Measurements from ENCODE around the gene TMEM200C.

The TMEM200C gene

GRCh38 chr18:5841518-5841917 lies 53.8 kb downstream of the TMEM200C start:
- Histone ChIP-seq H3K27ac (ENCODE audit: low read depth, low read length) (no peak overlapping the region), H3K27me3 (ENCODE audit: low read length) (no peaks in the 10 kb centered on the region), H3K4me3 (ENCODE audit: insufficient read depth, low read length, poor library complexity, severe bottlenecking) (no peak overlapping the region), H3K9me3 (ENCODE audit: insufficient read depth, low read length) (no peaks in the 10 kb centered on the region), H3K9me2 (replicated peaks; ENCODE audit: insufficient read depth, low read length) (no peaks in the 10 kb centered on the region), H3K36me3 (ENCODE audit: low read length) (no peaks in the 10 kb centered on the region), H2AFZ (ENCODE audit: low read depth, low read length, severe bottlenecking) (no peak overlapping the region), H4K20me1 (ENCODE audit: low read depth, low read length) (no peaks in the 10 kb centered on the region), H3K9ac (ENCODE audit: low read length) (no peak overlapping the region), H3K4me2 (ENCODE audit: low read depth, low read length, poor library complexity, severe bottlenecking) (no peak overlapping the region), H3F3A (ENCODE audit: insufficient read depth) (no peaks in the 10 kb centered on the region), H3K79me2 (ENCODE audit: insufficient read depth, low read length) (no peaks in the 10 kb centered on the region)
- no peak for TF ChIP-seq EZH2phosphoT487 (conservative IDR thresholded peaks at IDR 0.05; ENCODE audit: low read length)
- TF ChIP-seq CTCF (IDR thresholded peaks at IDR 0.05; ENCODE audit: insufficient read depth, low read length, poor library complexity, severe bottlenecking): no peak

GRCh38 chr18:5840547-5840946 lies 54.8 kb downstream of the TMEM200C start:
- no peak overlapping the region for H3K27ac ChIP-seq (ENCODE audit: low read depth, low read length)
- H3K27me3 ChIP-seq (ENCODE audit: low read length): no peaks in the 10 kb centered on the region
- H3K9me3 ChIP-seq (ENCODE audit: insufficient read depth, low read length): no peaks in the 10 kb centered on the region
- no peak overlapping the region for H3K9ac ChIP-seq (ENCODE audit: low read length)
- H3K9me2 ChIP-seq (replicated peaks; ENCODE audit: insufficient read depth, low read length): no peaks in the 10 kb centered on the region
- no peaks in the 10 kb centered on the region for H3K36me3 ChIP-seq (ENCODE audit: low read length)
- no peak for TF ChIP-seq EZH2phosphoT487 (conservative IDR thresholded peaks at IDR 0.05; ENCODE audit: low read length)
- no peak for TF ChIP-seq CTCF (IDR thresholded peaks at IDR 0.05; ENCODE audit: insufficient read depth, low read length, poor library complexity, severe bottlenecking)
- H2AFZ ChIP-seq (ENCODE audit: low read depth, low read length, severe bottlenecking): no peak overlapping the region
- H3F3A ChIP-seq (ENCODE audit: insufficient read depth): no peaks in the 10 kb centered on the region
- H3K4me3 ChIP-seq (ENCODE audit: insufficient read depth, low read length, poor library complexity, severe bottlenecking): no peak overlapping the region
- no peaks in the 10 kb centered on the region for H4K20me1 ChIP-seq (ENCODE audit: low read depth, low read length)
- no peak overlapping the region for H3K4me2 ChIP-seq (ENCODE audit: low read depth, low read length, poor library complexity, severe bottlenecking)
- no peaks in the 10 kb centered on the region for H3K79me2 ChIP-seq (ENCODE audit: insufficient read depth, low read length)

GRCh38 chr18:5840025-5840424 lies 55.3 kb downstream of the TMEM200C start:
- Histone ChIP-seq H3K9ac (ENCODE audit: low read length) (no peak overlapping the region), H3F3A (ENCODE audit: insufficient read depth) (no peaks in the 10 kb centered on the region), H3K4me2 (ENCODE audit: low read depth, low read length, poor library complexity, severe bottlenecking) (no peak overlapping the region), H3K27ac (ENCODE audit: low read depth, low read length) (no peak overlapping the region), H3K27me3 (ENCODE audit: low read length) (no peaks in the 10 kb centered on the region), H3K4me3 (ENCODE audit: insufficient read depth, low read length, poor library complexity, severe bottlenecking) (no peak overlapping the region), H3K36me3 (ENCODE audit: low read length) (no peaks in the 10 kb centered on the region), H4K20me1 (ENCODE audit: low read depth, low read length) (no peaks in the 10 kb centered on the region), H2AFZ (ENCODE audit: low read depth, low read length, severe bottlenecking) (no peak overlapping the region), H3K9me3 (ENCODE audit: insufficient read depth, low read length) (no peaks in the 10 kb centered on the region), H3K79me2 (ENCODE audit: insufficient read depth, low read length) (no peaks in the 10 kb centered on the region), H3K9me2 (replicated peaks; ENCODE audit: insufficient read depth, low read length) (no peaks in the 10 kb centered on the region)
- TF ChIP-seq CTCF (IDR thresholded peaks at IDR 0.05; ENCODE audit: insufficient read depth, low read length, poor library complexity, severe bottlenecking): no peak
- no peak for TF ChIP-seq EZH2phosphoT487 (conservative IDR thresholded peaks at IDR 0.05; ENCODE audit: low read length)
